ENCODE measurements around the gene VPS16.

- no peak for TF ChIP-seq CTCF (IDR thresholded peaks at IDR 0.05)
- TF ChIP-seq EZH2 (IDR thresholded peaks at IDR 0.05; ENCODE audit: borderline replicate concordance, insufficient read depth, low read depth, low read length, poor library complexity, severe bottlenecking), result no peak
These were observed 6.8 kb upstream of the VPS16 start for GRCh38 chr20:2833761-2834160.
